Caki2 (cell line): Measurements from ENCODE around the gene SSR1. TPM values are rescaled to one million over a fixed set of nuclear protein-coding genes. Genes with fewer than 3 reads are reported as not detected.
"Not testable (repeated sequence)": the region's sequence is repeated elsewhere in the genome, so short reads cannot be mapped to it uniquely, and the experiment has no call there.

Source experiments
- DNase-seq: peaks from one replicate; pipeline ENCODE4 v3.0.0-alpha.2; 2015; ENCODE audit warnings: low read depth
- in situ Hi-C: cut with HindIII; loops from 2 replicates; pipeline ENCODE4 v1.10.0; 2016; ENCODE audit warnings: low sequenced_read_pairs, low pct_unique_long_range_greater_than_20kb, mixed read lengths
- total RNA-seq: library from RNA; depleted of rRNA; stranded (reverse); fragments of >200 nt; shearing (Covaris generic); gene quantifications from 2 replicates; pipeline ENCODE4 v1.2.3, GENCODE V29; 2014; ENCODE audit warnings: low replicate concordance

The SSR1 gene
- total RNA-seq, 1 experiment from 2014 or later = 146 TPM

- DNase-seq = no peak
- in situ Hi-C loops = no loop called here
These were observed 49.0 kb downstream of the SSR1 start for GRCh38 chr6:7264041-7264440.

- DNase-seq, in situ Hi-C loops: not testable (repeated sequence)
These were observed 49.5 kb downstream of the SSR1 start for GRCh38 chr6:7263519-7263805.

GRCh38 chr6:7262746-7263518 lies 50.1 kb downstream of the SSR1 start:
- DNase-seq = no peak
- in situ Hi-C loops = no loop called here

GRCh38 chr6:7261852-7262461 lies 51.0 kb downstream of the SSR1 start:
- DNase-seq = peak; percentile 62
- in situ Hi-C loops = no loop called here

GRCh38 chr6:7261032-7261841 lies 51.8 kb downstream of the SSR1 start:
- in situ Hi-C loops = no loop called here
- peak; percentile 99 for DNase-seq

GRCh38 chr6:7260291-7261031 lies 52.5 kb downstream of the SSR1 start:
- in situ Hi-C loops = no loop called here
- no peak for DNase-seq

GRCh38 chr6:7258231-7258763 lies 54.7 kb downstream of the SSR1 start:
- no peak for DNase-seq
- in situ Hi-C loops = no loop called here

GRCh38 chr6:7257521-7258230 lies 55.3 kb downstream of the SSR1 start:
- DNase-seq = no peak
- in situ Hi-C loops = no loop called here

GRCh38 chr6:7256785-7257184 lies 56.2 kb downstream of the SSR1 start:
- DNase-seq = no peak
- in situ Hi-C loops = no loop called here

- DNase-seq = no peak
- in situ Hi-C loops = no loop called here
These were observed 57.1 kb downstream of the SSR1 start for GRCh38 chr6:7255918-7256317.

GRCh38 chr6:7254980-7255835 lies 57.8 kb downstream of the SSR1 start:
- no peak for DNase-seq
- in situ Hi-C loops = no loop called here

GRCh38 chr6:7252390-7252789 lies 60.6 kb downstream of the SSR1 start:
- in situ Hi-C loops = no loop called here
- DNase-seq = no peak

GRCh38 chr6:7251646-7252260 lies 61.2 kb downstream of the SSR1 start:
- DNase-seq = no peak
- in situ Hi-C loops = no loop called here

GRCh38 chr6:7250812-7251211 lies 62.2 kb downstream of the SSR1 start:
- in situ Hi-C loops = no loop called here
- DNase-seq = no peak

GRCh38 chr6:7249946-7250643 lies 62.9 kb downstream of the SSR1 start:
- in situ Hi-C loops = no loop called here

GRCh38 chr6:7249391-7249790 lies 63.6 kb downstream of the SSR1 start:
- in situ Hi-C loops = no loop called here
- no peak for DNase-seq

More at GRCh38 chr6:7249946-7250643, 62.9 kb downstream of the SSR1 start:
- no peak for DNase-seq
